ENCODE measurements around the gene OR6B3.
A peak's percentile ranks its signal among the peaks of the same experiment; 100 is the strongest.

OR6B3 gene

GRCh38 chr2:240032406-240033329 is 20.7 kb downstream of the OR6B3 start:
- DNase-seq (ENCODE audit: low read depth), result no peak
- no peak overlapping the region for H3K4me3 ChIP-seq (ENCODE audit: low read length)
- no peak for TF ChIP-seq CTCF (IDR thresholded peaks at IDR 0.05; ENCODE audit: insufficient read depth, low read depth, low read length, missing control alignments)

DNA sequence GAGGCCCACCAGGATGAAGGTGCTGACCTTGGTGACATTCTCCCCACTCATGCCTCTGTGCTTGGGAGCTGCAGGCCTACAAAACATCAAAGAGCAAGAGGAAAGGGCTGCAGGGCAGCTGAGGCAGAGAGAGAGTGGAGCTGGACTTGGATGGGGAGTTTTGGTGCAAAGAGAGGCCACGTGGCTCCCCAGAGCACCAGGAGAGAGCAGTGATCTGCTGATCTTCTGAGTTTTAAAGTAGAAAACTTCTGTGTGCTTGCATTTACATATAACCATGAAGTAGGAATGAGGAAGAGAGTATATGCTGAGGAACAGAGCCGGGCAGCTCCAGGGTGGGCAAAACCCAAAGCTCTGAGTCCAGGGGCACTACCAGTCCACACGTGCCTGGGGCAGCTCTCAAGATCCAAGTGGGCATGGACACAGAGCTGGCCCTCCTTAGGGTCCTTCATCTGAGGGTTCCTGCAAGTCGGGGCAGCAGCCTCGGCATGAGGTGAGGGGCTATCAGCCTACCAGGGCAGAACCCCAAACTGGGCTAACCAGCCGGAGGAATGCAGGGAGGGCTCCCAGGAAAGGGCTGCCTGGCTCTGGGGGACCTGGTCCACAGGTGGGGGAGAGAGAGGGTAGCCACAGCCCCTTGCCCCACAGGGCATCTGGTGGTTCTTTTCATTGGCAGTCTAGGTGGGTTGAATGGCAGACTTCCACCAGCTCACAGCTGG is 22.8 kb downstream of the OR6B3 start, which contains the start of gene OR6B2:
OR6B2 (minus strand) TSS at position 51 of the 716 bp plus-strand sequence; CDS start at position 51, 0 bp downstream.
- no peak for TF ChIP-seq CTCF (IDR thresholded peaks at IDR 0.05; ENCODE audit: insufficient read depth, low read depth, low read length, missing control alignments)
- H3K4me3 ChIP-seq (ENCODE audit: low read length), result no peak within 1 kb of the TSS
- DNase-seq (ENCODE audit: low read depth), result no peak

DNA sequence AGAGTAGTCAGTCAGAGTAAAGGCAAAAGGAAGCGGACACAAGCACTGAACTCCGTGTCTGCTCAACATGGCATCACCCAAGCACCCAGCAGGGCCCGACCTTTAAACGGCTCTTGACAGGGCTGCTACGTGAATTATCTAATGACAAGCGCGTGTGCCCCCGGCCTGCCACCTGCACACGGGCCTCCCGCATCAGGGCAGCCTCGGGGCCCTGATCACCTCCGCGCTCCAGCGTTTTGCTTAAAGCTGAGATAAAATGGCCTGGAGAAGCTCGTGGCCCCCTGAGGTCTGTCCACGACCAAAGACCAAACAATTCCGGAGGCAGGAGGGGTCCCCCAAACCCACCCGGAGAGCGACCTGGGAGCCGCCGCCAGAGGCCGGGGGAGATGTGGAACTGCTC is 28.6 kb downstream of the OR6B3 start:
- TF ChIP-seq CTCF (IDR thresholded peaks at IDR 0.05; ENCODE audit: insufficient read depth, low read depth, low read length, missing control alignments), result no peak
- DNase-seq (ENCODE audit: low read depth), result peak; percentile 10
- H3K4me3 ChIP-seq (ENCODE audit: low read length), result peak overlapping the region; percentile 84

DNA sequence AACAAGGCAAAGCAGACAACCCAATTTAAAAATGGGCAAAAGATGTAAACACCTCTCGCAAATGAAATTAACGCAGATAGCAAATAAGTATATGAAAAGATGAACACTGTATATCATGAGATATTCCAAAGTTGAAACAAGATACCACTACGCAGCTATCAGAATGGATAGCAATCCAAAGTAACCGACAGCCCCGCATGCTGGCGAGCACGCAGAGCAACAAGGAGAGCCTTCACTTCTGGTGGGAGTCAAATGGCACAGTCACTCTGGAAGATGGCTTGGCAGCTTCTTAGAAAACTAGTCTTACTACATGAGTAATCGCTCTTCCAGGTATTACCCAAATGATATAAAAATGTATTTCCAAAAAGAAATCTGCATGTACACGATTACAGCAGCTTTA is 29.5 kb downstream of the OR6B3 start:
- peak overlapping the region; percentile 84 for H3K4me3 ChIP-seq (ENCODE audit: low read length)
- DNase-seq (ENCODE audit: low read depth), result no peak
- TF ChIP-seq CTCF (IDR thresholded peaks at IDR 0.05; ENCODE audit: insufficient read depth, low read depth, low read length, missing control alignments), result no peak

GRCh38 chr2:240021488-240022104 is 31.7 kb downstream of the OR6B3 start:
- H3K4me3 ChIP-seq (ENCODE audit: low read length), result no peak overlapping the region
- DNase-seq (ENCODE audit: low read depth), result peak; percentile 78
- TF ChIP-seq CTCF (IDR thresholded peaks at IDR 0.05; ENCODE audit: insufficient read depth, low read depth, low read length, missing control alignments), result peak; percentile 99

- TF ChIP-seq CTCF (IDR thresholded peaks at IDR 0.05; ENCODE audit: insufficient read depth, low read depth, low read length, missing control alignments), result no peak
- H3K4me3 ChIP-seq (ENCODE audit: low read length), result no peak overlapping the region
- DNase-seq (ENCODE audit: low read depth), result no peak
Measured at GRCh38 chr2:240018071-240018750, 35.1 kb downstream of the OR6B3 start.
